Endothelial cell of umbilical vein (primary cell): ENCODE measurements around the gene CYP26C1. TPM values are rescaled to one million over a fixed set of nuclear protein-coding genes. Genes with fewer than 3 reads are reported as not detected.

ENCODE experiments used
- BruUV-seq: library from RNA; stranded (reverse); fragments of 400-500 nt; replicated peaks from 2 replicates; lab custom pipeline; 2021; lab: Mats Ljungman, UMichigan
- CTCF ChIA-PET: fragments of 300-600, 350-600 bp; sonication (Branson Sonifier 250); formaldehyde crosslinking; loops from one replicate; lab custom pipeline; 2021; ENCODE audit warnings: antibody characterized with exemption, inconsistent platforms; lab: Charles Lee
- POLR2A ChIA-PET: fragments of 300-600, 350-600 bp; sonication (Branson Sonifier 250); formaldehyde crosslinking; loops from one replicate; lab custom pipeline; 2021; ENCODE audit warnings: antibody characterized with exemption, inconsistent platforms; lab: Charles Lee
- DNase-seq: peaks from one replicate; pipeline ENCODE4 v3.0.0-alpha.2; 2011; ENCODE audit warnings: low read depth, low spot score
- FAIRE-seq: peaks from 2 replicates; lab custom pipeline; 2011; peaks lifted over from hg19 to GRCh38; lab: Jason Lieb, UNC
- H2AFZ ChIP-seq: 2 replicates; pipeline ENCODE4 v1.6.0; 2012; ENCODE audit warnings: low read depth, low read length, control low read depth, inconsistent platforms
- H3K27ac ChIP-seq: 2 replicates; pipeline ENCODE4 v1.5.1; 2011; ENCODE audit warnings: low read depth, mild to moderate bottlenecking, control low read depth, low read length, moderate library complexity; ENCODE audit not compliant: insufficient read depth
- H3K27me3 ChIP-seq, 2 experiments: 2 replicates each; pipeline versions ENCODE4 v1.6.0 to v1.6.1; 2011; ENCODE audit warnings: low read length in 2 of 2, mixed read lengths in 1 of 2; ENCODE audit not compliant: control insufficient read depth in 2 of 2, insufficient read depth in 2 of 2
- H3K36me3 ChIP-seq, 2 experiments: 2 replicates in 1 of 2; 3 replicates in 1 of 2; pipeline ENCODE4 v1.5.1; 2011; ENCODE audit warnings: low read length in 2 of 2, mild to moderate bottlenecking in 1 of 2, moderate library complexity in 1 of 2; ENCODE audit not compliant: control insufficient read depth in 2 of 2, insufficient read depth in 2 of 2; ENCODE audit errors: extremely low read depth in 1 of 2
- H3K4me1 ChIP-seq: 3 replicates; pipeline ENCODE4 v1.5.1; 2011; ENCODE audit warnings: mild to moderate bottlenecking, low read length; ENCODE audit not compliant: control insufficient read depth, insufficient read depth; ENCODE audit errors: extremely low read depth
- H3K4me2 ChIP-seq: 2 replicates; pipeline ENCODE4 v1.6.1; 2011; ENCODE audit warnings: low read length, control low read depth, mixed read lengths; ENCODE audit not compliant: insufficient read depth
- H3K4me3 ChIP-seq, 3 experiments: fragments of 200-600 bp in 1 of 3; sonication (generic), shearing (Covaris generic) in 1 of 3; replicated peaks in 1 of 3; 2 replicates each; pipeline ENCODE4 v1.5.1; 2011 to 2016; ENCODE audit warnings: control low read depth in 3 of 3, low read length in 3 of 3, mild to moderate bottlenecking in 2 of 3, inconsistent platforms in 1 of 3, low read depth in 1 of 3, moderate library complexity in 1 of 3; ENCODE audit not compliant: insufficient read depth in 1 of 3
- H3K79me2 ChIP-seq: 2 replicates; pipeline ENCODE4 v1.6.0; 2012; ENCODE audit warnings: low read length, inconsistent platforms; ENCODE audit not compliant: control insufficient read depth, insufficient read depth
- H3K9ac ChIP-seq: replicated peaks from 2 replicates; pipeline ENCODE3; 2011; ENCODE audit warnings: low read length, control low read depth; ENCODE audit not compliant: insufficient read depth; ENCODE audit errors: extremely low read depth
- H3K9me1 ChIP-seq: replicated peaks from 3 replicates; pipeline ENCODE4 v1.6.0; 2011; ENCODE audit warnings: mild to moderate bottlenecking, low read length; ENCODE audit not compliant: control insufficient read depth, insufficient read depth; ENCODE audit errors: extremely low read depth
- H3K9me3 ChIP-seq: replicated peaks from 2 replicates; pipeline ENCODE4 v1.5.1; 2012; ENCODE audit warnings: low read length, inconsistent platforms; ENCODE audit not compliant: control insufficient read depth, insufficient read depth
- H4K20me1 ChIP-seq: replicated peaks from 2 replicates; pipeline ENCODE3; 2011; ENCODE audit warnings: mild to moderate bottlenecking, low read length; ENCODE audit not compliant: control insufficient read depth, insufficient read depth; ENCODE audit errors: extremely low read depth
- EZH2 ChIP-seq: IDR thresholded peaks from 2 replicates; pipeline ENCODE4 v1.6.1; 2012; ENCODE audit warnings: borderline replicate concordance, low read depth, mild to moderate bottlenecking, moderate library complexity, low read length, inconsistent platforms; ENCODE audit not compliant: severe bottlenecking
- FOS ChIP-seq: IDR thresholded peaks from 2 replicates; pipeline ENCODE4 v1.6.1; 2011; ENCODE audit warnings: mild to moderate bottlenecking, low read length, moderate library complexity, borderline replicate concordance; ENCODE audit not compliant: insufficient read depth
- GATA2 ChIP-seq: IDR thresholded peaks from 2 replicates; pipeline ENCODE4 v1.7.0; 2011; ENCODE audit warnings: low read depth, mild to moderate bottlenecking, moderate library complexity, mixed read lengths, low read length; ENCODE audit not compliant: insufficient read length, insufficient read depth
- JUN ChIP-seq: IDR thresholded peaks from 2 replicates; pipeline ENCODE4 v1.6.1; 2011; ENCODE audit warnings: borderline replicate concordance, low read depth; ENCODE audit not compliant: insufficient read length, insufficient read depth
- MYC ChIP-seq: IDR thresholded peaks from one replicate; pipeline ENCODE4 v1.6.1; 2011; ENCODE audit warnings: mild to moderate bottlenecking, low read depth, low read length
- POLR2A ChIP-seq: IDR thresholded peaks from 2 replicates; pipeline ENCODE4 v1.6.1; 2012; ENCODE audit warnings: low read depth, mild to moderate bottlenecking, control low read depth, low read length
- POLR2AphosphoS5 ChIP-seq: IDR thresholded peaks from 2 replicates; pipeline ENCODE4 v1.6.1; 2012; ENCODE audit warnings: low read depth, mild to moderate bottlenecking, control low read depth, low read length, moderate library complexity; ENCODE audit not compliant: insufficient read depth
- dilution Hi-C: fragments of 300-500 bp; cut with MboI; formaldehyde crosslinking; loops from one replicate; pipeline ENCODE4 v1.15.0; 2019; ENCODE audit warnings: low sequenced_read_pairs; ENCODE audit not compliant: extremely low pct_ligation_motif_present
- intact Hi-C: fragments of 100-400 bp; cut with micrococcal nuclease; formaldehyde crosslinking; loops from one replicate; pipeline ENCODE4 v1.10.0; 2022
- polyA plus RNA-seq, 4 experiments: library from polyadenylated mRNA; depleted of rRNA in 3 of 4; stranded (reverse) in 3 of 4; unstranded in 1 of 4; fragments of >200 nt; gene quantifications; 2 replicates each; pipeline versions ENCODE4 v1.2.1 to v1.2.3, GENCODE V29; 2011 to 2012; ENCODE audit warnings: missing spikeins in 1 of 4
- total RNA-seq: library from RNA; stranded (reverse); gene quantifications from 2 replicates; pipeline ENCODE4 v1.2.3, GENCODE V29; 2021
- TF ChIP-seq, protein P1 (sequence below), 2 donors: IDR thresholded peaks; 1 replicate in 1 of 2; 2 replicates in 1 of 2; pipeline ENCODE4 v1.5.1; 2011; ENCODE audit warnings: low read length in 2 of 2, mild to moderate bottlenecking in 2 of 2, moderate library complexity in 2 of 2, control low read depth in 1 of 2, inconsistent platforms in 1 of 2, low read depth in 1 of 2; ENCODE audit not compliant: insufficient read depth in 1 of 2; ENCODE audit errors: extremely low read depth in 1 of 2
- TF ChIP-seq, protein P2 (sequence below): IDR thresholded peaks from 2 replicates; pipeline ENCODE4 v1.6.1; 2011; ENCODE audit not compliant: insufficient read depth, insufficient read length

Gene CYP26C1
- total and polyA plus RNA-seq, 2 donors (not counting 3 experiments of a cell fraction or from before 2014, with no cell fraction given) = 0.12 to 3.0 TPM

DNA sequence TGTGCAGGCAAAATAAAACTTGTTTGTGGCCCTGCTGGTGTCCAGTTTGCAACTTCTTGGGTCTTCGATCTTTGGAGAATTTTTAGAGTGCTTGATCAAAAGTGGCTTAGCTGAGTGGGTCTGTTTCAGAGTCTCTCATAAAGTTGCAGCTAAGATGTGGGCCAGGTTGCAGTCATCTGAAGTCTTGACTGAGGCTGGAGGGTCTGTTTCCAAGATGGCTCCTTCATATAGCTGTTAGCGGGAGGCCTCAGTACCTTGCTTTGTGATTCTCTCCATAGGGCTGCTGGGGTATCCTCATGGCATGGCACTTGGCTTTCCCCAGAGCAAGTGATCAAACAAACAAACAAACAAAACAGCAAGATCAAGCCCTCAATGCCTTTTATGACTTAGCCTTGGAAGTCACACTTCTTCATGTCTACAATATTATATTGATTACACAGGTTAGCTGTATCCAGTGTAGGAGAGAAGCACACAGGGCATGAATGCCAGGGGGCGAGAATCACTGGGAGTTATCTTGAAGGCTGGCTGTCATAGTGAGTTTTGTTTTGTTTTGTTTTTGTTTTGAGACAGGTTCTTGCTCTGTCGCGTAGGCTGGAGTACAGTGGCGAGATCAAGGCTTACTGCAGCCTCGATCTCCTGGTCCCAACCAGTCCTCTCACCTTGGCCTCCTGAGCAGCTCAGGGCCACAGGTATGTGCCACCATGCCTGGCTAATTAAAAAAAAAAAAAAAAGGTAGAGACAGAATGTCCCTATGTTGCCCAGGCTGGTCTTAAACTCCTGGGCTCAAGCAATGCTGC, 23.3 kb downstream of the CYP26C1 start:
- no peak overlapping the region for H3K9ac ChIP-seq
- BruUV-seq = no TSS peak
- no peak overlapping the region for H3K4me3 ChIP-seq
- H2AFZ ChIP-seq = no peak overlapping the region
- H3K36me3 ChIP-seq = no peaks in the 10 kb centered on the region
- no peak overlapping the region for H3K4me2 ChIP-seq
- ChIA-PET CTCF (no interaction called here), POLR2A (no interaction called here)
- dilution Hi-C loops = no loop called here
- DNase-seq (no peak), FAIRE-seq (no peak)
- H3K27me3 ChIP-seq = peaks cover 4 to 6% of the 10 kb centered on the region in 2 experiments
- no peak overlapping the region for H3K27ac ChIP-seq
- no peaks in the 10 kb centered on the region for H3K9me3 ChIP-seq
- no peaks in the 10 kb centered on the region for H3K4me1 ChIP-seq
- no peaks in the 10 kb centered on the region for H3K9me1 ChIP-seq
- H3K79me2 ChIP-seq = no peaks in the 10 kb centered on the region
- TF ChIP-seq, protein P1, sequence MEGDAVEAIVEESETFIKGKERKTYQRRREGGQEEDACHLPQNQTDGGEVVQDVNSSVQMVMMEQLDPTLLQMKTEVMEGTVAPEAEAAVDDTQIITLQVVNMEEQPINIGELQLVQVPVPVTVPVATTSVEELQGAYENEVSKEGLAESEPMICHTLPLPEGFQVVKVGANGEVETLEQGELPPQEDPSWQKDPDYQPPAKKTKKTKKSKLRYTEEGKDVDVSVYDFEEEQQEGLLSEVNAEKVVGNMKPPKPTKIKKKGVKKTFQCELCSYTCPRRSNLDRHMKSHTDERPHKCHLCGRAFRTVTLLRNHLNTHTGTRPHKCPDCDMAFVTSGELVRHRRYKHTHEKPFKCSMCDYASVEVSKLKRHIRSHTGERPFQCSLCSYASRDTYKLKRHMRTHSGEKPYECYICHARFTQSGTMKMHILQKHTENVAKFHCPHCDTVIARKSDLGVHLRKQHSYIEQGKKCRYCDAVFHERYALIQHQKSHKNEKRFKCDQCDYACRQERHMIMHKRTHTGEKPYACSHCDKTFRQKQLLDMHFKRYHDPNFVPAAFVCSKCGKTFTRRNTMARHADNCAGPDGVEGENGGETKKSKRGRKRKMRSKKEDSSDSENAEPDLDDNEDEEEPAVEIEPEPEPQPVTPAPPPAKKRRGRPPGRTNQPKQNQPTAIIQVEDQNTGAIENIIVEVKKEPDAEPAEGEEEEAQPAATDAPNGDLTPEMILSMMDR (IDR thresholded peaks at IDR 0.05; ENCODE audit: extremely low read depth in 1 of 2, insufficient read depth in 1 of 2, low read depth in 1 of 2, low read length in 2 of 2) = no peak
- TF ChIP-seq GATA2 (no peak), FOS (no peak), EZH2 (no peak), POLR2AphosphoS5 (no peak), MYC (no peak), POLR2A (no peak), JUN (no peak)
- TF ChIP-seq, protein P2, sequence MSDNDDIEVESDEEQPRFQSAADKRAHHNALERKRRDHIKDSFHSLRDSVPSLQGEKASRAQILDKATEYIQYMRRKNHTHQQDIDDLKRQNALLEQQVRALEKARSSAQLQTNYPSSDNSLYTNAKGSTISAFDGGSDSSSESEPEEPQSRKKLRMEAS = no peak
- no peaks in the 10 kb centered on the region for H4K20me1 ChIP-seq
- intact Hi-C loops = no loop called here
